Suppressor macrophage (primary cell): ENCODE measurements around the gene FES.
A peak's percentile ranks its signal among the peaks of the same experiment; 100 is the strongest.
"Not testable (repeated sequence)": the region's sequence is repeated elsewhere in the genome, so short reads cannot be mapped to it uniquely, and the experiment has no call there.

Source experiments
- DNase-seq, 4 experiments: peaks; one replicate each; pipeline ENCODE4 v3.0.0-alpha.2; 2020 to 2022

FES gene

GRCh38 chr15:90911302-90911623 lies 27.0 kb downstream of the FES start:
- DNase-seq = no peak

GRCh38 chr15:90911906-90912769 lies 27.8 kb downstream of the FES start:
- no peak for DNase-seq

DNA sequence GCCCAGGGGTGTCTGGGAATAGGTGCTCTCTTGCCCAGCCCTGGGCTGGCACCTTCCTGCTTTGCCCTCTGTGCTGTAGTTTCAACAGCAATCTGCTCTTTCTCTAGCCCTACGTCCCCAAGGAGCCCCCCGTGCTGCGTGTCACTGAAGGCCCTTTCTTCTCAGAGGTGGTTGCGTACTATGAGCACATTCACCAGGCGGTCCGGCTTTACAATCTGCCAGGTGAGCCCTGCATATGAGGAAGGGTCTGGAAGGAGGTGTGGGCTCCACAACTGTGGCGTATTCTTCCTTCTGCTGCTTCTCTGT lies 28.4 kb downstream of the FES start:
- no peak for DNase-seq

DNA sequence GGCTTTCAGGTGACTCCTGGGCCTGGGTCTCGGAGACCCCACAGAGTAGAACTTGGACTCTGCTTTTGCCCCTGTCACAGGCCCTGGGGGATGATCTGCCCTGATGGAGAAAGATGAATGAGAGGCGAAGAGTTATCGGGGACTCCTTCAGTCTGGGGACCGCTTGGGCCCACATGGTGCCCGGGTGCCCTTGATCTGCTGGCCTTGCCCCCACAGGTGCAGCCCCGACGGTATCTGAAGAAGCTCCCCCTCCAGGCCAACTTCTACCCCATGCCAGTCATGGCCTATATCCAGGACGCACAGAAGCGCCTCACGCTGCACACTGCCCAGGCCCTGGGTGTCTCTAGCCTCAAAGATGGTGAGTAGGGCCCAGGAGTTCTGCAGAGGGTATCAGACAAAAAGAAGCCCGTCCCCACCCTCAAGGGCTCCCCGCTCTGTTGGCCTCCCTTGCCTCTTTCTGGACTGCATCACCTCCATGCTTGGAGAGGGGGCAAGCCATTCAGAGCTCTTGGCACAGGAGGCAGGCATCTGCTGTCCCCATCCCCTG lies 29.2 kb downstream of the FES start:
- DNase-seq = no peak

GRCh38 chr15:90914305-90915080 lies 30.2 kb downstream of the FES start:
- peak; percentile 69 to 85 (median 80) for DNase-seq

GRCh38 chr15:90915216-90915807 lies 31.0 kb downstream of the FES start:
- DNase-seq = no peak

- DNase-seq = peak; percentile 97 to 99 (median 97)
Observed at GRCh38 chr15:90915808-90916440, 31.6 kb downstream of the FES start.

- DNase-seq = no peak
Observed at GRCh38 chr15:90916461-90916860, 32.2 kb downstream of the FES start.

- DNase-seq = no peak
Observed at GRCh38 chr15:90917569-90917968, 33.3 kb downstream of the FES start.

- no peak for DNase-seq
Observed at GRCh38 chr15:90918034-90918788, 33.9 kb downstream of the FES start.

GRCh38 chr15:90918835-90919234 lies 34.5 kb downstream of the FES start:
- DNase-seq = no peak

GRCh38 chr15:90921887-90922286 lies 37.6 kb downstream of the FES start:
- DNase-seq = no peak

DNA sequence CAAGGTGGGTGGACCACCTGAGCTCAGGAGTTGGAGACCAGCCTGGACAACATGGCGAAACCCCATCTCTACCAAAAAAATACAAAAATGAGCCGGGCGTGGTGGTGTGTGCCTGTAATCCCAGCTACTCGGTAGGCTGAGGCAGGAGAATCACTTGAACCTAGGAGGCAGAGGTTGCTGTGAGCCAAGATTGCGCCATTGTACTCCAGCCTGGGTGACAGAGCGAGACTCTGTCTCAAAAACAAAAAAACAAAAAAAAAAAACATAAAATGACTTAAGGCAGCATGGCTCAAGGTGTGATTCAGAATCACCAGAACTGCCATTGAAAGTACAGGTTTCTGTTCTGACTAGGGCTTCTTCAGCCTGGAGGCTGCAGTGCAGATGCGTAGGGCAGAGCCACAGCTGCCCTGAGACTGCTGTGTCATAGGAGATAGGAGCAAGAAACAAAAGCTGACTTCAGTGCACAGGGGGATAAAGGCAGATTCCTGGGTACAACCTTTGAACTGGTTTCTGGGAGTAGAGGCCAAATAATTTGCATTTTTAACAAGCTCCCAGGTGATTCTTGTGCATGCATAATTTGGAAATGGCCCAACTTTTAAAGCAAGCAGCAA lies 38.5 kb downstream of the FES start:
- DNase-seq = not testable (repeated sequence)

- DNase-seq = no peak
Observed at GRCh38 chr15:90924375-90924774, 40.1 kb downstream of the FES start.

DNA sequence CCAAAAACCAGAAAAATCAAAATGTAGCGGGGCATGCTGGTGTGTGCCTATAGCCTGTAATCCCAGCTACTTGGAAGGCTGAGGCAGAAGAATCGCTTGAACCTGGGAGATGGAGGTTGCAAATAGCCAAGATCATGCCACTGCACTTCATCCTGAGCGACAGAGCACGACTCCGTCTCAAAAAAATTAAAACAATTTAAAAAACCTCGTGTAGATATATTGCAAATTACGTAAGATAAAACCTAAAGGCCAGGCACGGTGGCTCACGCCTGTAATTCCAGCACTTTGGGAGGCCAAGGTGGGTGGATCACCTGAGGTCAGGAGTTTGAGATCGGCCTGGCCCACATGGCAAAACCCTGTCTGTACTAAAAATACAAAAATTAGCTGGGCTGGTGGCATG lies 42.5 kb downstream of the FES start:
- not testable (repeated sequence) for DNase-seq

- peak in 2 of 4 experiments; percentile 53 to 62 for DNase-seq
Observed at GRCh38 chr15:90928106-90928505, 43.8 kb downstream of the FES start.

DNA sequence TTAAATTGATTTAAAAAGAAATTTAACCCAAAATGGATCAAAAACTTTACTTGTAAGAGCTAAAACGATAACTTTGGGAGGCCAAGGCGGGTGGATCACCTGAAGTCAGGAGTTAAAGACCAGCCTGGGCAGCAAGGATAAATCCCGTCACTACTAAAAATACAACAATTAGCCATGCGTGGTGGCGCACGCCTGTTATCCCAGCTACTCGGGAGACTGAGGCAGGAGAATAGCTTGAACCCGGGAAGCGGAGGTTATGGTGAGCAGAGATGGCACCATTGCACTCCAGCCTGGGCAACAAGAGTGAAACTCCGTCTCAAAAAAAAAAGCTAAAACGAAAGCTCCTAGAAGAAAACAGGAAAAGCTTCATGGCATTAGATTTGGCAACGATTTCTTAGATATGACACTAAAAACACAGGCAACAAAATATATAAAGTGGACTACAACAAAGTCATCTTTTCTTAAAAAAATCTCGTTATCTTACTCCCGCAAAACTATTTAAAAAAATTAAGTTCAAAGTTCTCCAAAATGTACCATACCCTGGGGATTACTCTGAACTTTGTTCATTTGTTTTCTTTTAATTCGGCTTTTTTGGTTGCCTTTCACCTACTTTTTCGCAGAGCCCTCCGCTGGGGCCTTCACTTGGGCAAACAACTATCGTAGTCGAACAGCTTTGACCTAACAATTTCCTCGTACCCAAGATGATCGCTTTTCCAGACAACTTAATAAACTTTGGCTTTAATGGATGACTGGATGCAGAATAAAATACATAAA lies 45.1 kb downstream of the FES start:
- peak in 2 of 4 experiments; percentile 35 to 36 for DNase-seq

GRCh38 chr15:90930861-90931574 lies 46.7 kb downstream of the FES start:
- DNase-seq = peak in 3 of 4 experiments; percentile 40 to 65 (median 62)

DNA sequence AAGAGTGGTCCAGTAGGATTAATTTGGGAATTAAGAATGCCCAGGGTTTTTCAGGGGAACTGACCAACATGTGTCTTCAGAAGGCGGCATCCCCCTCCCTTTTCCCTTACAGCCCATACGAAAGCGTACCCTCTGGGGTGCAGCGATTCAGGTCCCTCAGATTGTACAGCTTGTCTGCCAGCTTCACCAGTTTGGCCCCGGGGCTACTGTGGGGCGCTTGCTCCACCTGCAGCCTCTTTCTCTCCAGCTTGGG lies 47.2 kb downstream of the FES start:
- DNase-seq = no peak
